ENCODE results near the gene DCST1.
"Not testable (repeated sequence)": the region's sequence is repeated elsewhere in the genome, so short reads cannot be mapped to it uniquely, and the experiment has no call there.

The DCST1 gene, protein sequence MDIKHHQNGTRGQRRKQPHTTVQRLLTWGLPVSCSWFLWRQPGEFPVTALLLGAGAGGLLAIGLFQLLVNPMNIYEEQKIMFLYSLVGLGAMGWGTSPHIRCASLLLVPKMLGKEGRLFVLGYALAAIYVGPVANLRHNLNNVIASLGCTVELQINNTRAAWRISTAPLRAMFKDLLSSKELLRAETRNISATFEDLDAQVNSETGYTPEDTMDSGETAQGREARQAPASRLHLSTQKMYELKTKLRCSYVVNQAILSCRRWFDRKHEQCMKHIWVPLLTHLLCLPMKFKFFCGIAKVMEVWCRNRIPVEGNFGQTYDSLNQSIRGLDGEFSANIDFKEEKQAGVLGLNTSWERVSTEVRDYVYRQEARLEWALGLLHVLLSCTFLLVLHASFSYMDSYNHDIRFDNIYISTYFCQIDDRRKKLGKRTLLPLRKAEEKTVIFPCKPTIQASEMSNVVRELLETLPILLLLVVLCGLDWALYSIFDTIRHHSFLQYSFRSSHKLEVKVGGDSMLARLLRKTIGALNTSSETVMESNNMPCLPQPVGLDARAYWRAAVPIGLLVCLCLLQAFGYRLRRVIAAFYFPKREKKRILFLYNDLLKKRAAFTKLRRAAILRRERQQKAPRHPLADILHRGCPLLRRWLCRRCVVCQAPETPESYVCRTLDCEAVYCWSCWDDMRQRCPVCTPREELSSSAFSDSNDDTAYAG

DNA sequence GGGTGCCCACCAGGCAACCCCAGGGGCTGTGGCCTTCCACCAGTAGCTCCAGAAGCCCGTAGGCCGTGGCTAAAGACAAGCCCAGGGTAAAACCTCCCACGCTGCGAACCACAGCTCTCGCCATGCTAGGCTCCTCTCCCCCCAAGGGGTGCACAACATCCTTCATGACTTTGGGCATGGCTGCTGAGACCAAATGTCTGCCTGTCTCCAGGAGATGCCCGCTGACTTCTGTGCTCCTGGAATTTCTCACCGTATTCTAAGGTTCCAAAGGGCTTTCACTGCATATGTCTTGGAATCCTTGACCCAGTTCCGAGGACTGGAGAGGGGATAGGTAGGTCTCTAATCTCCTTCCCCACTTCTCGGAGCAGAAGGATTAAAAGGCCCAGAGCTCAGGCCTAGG, at the start of gene DCST1, which contains the start of gene DCST2:
Gene DCST1 (plus strand): TSS at position 301 of the 400 bp plus-strand sequence. CDS start 213 bp downstream, outside the sequence.
Gene DCST2 (minus strand): TSS at position 258 of the 400 bp plus-strand sequence. CDS start 80 bp downstream, at position 178.
- DNase-seq (ENCODE audit: low read depth, low spot score): no peak

- DNase-seq (ENCODE audit: low read depth, low spot score): not testable (repeated sequence)
Observed at GRCh38 chr1:154986736-154987135, 46.9 kb upstream of the DCST1 start.

DNA sequence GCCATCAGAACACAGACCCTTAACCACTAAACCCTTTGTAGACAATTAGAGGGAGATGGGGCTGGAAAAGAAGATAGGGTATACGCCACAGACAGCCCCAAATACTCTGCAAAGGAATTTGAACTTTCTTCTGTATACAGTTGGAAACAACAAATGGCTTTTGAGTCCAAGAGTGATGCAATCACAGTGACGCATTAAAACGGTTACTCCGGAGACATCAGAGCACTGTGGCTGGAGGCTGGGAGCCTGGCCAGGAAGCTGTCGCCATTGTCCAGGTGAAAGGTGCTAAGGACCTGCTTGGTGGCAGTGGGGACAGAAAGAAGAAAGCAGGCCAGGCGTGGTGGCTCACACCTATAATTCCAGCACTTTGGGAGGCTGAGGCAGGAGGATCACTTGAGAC, 46.3 kb upstream of the DCST1 start:
- DNase-seq (ENCODE audit: low read depth, low spot score): no peak

GRCh38 chr1:154988058-154988954, 45.3 kb upstream of the DCST1 start:
- no peak for DNase-seq (ENCODE audit: low read depth, low spot score)

GRCh38 chr1:154989195-154989860, 44.3 kb upstream of the DCST1 start:
- no peak for DNase-seq (ENCODE audit: low read depth, low spot score)

- DNase-seq (ENCODE audit: low read depth, low spot score): no peak
Observed at GRCh38 chr1:154990276-154990675, 43.3 kb upstream of the DCST1 start.

DNA sequence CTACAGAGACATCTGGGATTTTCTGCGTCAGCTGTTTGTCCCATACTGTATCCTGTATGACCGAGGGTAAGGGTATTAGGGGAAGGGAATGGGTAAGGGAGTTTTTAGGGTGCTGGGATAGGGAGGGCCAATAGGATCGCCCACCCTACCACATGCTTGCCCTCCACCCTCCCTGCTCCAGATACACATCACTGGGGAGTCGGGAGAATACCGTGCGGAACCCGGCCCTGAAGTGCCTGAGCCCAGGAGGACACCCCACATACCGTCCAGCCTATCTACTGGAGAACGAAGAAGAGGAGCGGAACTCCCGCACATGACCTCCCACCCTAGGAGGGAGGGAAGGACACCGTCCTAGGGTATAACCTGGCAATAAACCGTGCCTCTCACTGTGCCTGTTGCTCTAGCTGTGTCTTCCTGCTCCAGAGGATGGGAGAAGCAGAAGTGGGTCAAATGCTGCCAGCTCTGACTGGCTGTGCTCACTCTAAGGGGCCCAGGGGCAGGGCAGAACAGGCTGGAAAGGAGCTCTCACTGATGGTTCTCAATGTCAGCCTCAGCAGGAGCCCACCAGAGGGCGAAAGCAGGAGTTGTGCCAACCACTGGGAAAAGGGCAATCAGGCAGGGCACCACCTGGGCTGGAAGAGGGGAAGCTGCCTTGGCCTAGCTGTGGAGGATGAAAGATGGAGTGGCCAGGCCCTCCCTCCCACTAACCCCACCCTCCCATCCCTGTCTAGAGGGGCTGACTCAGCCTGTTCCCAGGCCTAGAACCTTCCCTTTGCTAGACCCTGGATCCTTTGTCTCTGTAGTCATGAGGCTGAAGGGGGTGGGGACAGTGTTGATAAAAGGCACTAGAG, 40.7 kb upstream of the DCST1 start:
- no peak for DNase-seq (ENCODE audit: low read depth, low spot score)

DNA sequence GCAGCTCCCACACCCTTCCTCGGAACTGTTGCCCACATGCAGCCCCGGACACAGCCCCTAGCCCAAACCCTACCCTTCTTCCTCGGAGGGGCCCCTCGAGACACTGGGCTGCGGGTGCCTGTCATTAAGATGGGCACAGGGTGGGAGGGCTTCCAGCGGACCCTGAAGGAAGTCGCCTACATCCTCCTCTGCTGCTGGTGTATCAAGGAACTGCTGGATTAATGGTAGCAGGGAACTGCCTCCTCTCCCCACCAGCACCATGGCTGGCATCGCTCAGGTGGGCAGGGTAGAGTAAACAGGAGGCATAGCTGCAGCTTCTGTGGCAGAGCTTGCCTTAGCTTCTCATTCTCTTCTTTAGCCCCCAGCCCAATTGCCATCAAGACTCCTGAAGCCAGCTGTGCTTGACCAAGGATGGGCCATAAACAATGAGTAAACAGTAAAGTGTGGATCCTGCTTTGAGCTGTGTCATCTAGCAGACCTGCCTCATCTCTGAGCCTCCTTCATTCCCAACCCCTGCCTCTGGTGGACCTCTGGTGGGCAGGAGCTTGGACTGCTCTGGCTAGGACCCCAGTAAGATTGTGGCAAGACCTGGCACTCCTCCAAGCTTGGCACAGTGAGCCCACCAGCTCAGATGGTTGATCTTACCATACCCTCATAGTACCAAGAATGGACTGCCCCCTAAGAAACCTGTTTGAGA, 39.9 kb upstream of the DCST1 start, which contains the start of gene LENEP:
Gene LENEP (plus strand): TSS at position 15 of the 697 bp plus-strand sequence. CDS start 22 bp downstream, at position 37.
- DNase-seq (ENCODE audit: low read depth, low spot score): no peak

DNA sequence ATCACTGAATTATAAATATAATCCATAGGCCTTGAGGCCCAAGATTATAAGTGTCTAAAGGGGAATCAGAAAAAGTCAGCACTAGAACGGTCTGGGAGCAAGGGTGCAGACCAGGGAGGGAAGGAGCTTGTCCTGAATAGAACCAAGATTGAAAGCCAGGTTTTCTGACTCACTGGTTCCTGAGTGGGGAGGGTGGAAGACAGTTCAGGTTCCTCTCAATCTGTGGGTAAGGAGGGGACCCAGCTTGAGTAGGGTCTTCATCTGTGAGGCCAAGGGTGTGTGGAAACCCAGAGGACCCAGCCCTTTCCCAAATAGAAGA, 39.4 kb upstream of the DCST1 start:
- DNase-seq (ENCODE audit: low read depth, low spot score): no peak

DNA sequence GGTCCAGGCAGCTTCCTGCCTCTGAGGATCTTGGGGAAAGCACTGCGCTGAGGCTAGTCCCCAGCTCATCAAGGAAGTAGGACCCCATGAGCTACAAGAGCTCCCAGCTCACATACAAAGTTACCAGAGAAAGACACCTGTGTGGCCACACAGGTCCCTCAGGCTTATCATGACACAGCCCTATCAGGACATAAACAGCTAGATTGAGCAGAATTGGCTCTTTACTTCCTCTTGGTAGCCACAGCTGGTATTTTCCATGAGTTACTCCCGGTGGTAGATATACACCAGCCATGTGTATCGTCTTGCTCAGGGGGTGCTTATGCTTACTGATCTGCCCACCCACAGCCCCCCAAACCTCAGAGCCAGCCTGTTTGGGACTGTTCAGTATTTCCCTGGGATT, 39.0 kb upstream of the DCST1 start:
- no peak for DNase-seq (ENCODE audit: low read depth, low spot score)

DNA sequence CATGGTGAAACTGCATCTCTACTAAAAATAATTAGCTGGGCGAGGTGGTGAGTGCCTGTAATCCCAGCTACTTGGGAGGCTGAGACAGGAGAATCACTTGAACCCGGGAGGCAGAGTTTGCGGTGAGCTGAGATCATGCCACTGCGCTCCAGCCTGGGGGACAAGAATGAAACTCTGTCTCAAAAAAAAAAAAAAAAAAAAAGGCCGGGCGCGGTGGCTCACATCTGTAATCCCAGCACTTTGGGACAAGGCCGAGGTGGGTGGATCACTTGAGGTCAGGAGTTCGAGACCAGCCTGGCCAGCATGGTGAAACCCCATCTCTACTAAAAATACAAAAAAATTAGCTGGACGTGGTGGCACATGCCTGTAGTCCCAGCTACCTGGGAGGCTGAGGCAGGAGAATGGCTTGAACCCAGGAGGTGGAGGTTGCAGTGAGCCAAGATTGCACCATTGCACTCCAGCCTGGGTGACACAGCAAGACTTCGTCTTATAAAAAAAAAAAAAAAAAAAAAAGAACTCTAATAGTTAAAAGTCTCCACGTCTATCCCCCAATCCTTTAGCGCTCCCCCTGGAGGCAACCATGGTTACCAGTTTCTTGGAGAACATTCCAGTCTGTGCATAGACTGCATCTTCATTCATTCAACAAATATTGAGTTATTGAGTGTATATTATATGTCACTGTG, 38.2 kb upstream of the DCST1 start:
- DNase-seq (ENCODE audit: low read depth, low spot score): not testable (repeated sequence)

GRCh38 chr1:154996966-154997701, 36.5 kb upstream of the DCST1 start:
- no peak for DNase-seq (ENCODE audit: low read depth, low spot score)

DNA sequence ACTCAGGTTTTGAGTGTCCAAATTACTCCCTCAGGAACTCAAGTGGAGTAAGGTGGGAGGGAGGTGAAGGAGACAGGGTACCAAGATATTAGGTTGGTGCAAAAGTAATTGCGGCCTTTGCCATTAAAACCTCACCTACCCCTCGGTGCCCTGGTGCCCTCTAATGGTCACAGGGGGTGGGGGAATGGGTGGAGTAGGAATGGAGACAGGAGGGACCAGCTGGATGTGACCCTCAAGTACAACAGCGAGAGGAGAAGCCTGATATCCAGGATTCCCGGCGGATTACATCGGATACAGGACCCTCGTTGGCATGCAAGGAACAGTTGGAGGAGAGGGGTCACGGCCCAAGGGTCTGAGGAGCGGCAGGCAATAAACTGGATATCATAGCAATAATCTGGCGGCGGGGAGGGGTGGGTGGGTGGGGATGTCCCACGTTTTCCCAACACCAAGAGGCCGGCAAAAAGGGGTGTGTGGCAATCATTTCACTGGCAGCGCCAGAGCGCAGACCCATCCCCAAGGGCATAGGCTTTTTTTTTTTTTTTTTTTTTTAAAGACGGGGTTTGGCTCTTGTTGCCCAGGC, 35.3 kb upstream of the DCST1 start:
- DNase-seq (ENCODE audit: low read depth, low spot score): no peak

DNA sequence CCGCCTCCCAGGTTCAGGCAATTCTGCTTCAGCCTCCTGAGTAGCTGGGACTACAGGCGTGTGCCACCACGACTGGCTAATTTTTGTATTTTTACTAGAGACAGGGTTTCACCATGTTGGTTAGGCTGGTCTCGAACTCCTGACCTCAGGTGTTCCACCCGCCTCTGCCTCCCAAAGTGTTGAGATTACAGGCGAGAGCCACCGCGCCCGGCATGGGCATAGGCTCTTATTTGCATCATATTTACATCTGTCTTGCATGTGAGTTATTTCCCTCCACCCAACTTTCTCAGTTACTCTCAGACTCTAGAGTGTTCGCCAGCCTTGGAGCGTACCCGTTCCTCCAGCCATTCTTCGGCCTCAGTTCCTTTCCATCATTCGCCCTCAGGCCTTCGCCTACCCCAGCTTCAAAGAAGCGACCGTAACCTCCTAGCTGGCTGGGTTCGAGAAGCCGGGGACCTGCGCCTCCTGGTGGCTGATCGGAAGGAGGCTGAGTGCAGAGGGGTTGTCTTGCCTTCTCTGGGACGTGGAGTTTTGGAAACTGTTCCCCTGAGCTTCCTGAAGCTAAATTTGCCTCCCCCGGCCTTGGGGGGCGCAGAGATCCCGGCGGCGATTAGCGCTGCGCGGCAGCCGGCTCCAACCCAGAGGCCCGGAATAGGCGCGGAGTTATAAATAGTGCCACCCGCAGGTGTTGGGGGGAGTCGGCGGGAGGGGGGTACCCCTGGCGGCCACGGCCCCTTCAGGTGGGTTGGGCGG, 34.6 kb upstream of the DCST1 start:
- DNase-seq (ENCODE audit: low read depth, low spot score): no peak

- DNase-seq (ENCODE audit: low read depth, low spot score): no peak
Observed at GRCh38 chr1:154999571-155000410, 33.8 kb upstream of the DCST1 start.

- no peak for DNase-seq (ENCODE audit: low read depth, low spot score)
Observed at GRCh38 chr1:155000411-155000725, 33.3 kb upstream of the DCST1 start.
